Small intestine (tissue), 7 donors: ENCODE results near the gene UBE2V1. TPM values are rescaled to one million over a fixed set of nuclear protein-coding genes. Genes with fewer than 3 reads are reported as not detected.
"Not testable (repeated sequence)": the region's sequence is repeated elsewhere in the genome, so short reads cannot be mapped to it uniquely, and the experiment has no call there.

ENCODE experiments used
- DNase-seq, 2 donors: peaks; one replicate each; pipeline versions ENCODE4 v3.0.0 to v3.0.0-alpha.2; 2013
- FAIRE-seq: peaks from 2 replicates; lab custom pipeline; 2012; peaks lifted over from hg19 to GRCh38; lab: Jason Lieb, UNC
- H3K27ac ChIP-seq, 3 donors: one replicate each; pipeline ENCODE4 v1.5.1; 2013; ENCODE audit warnings: low read length in 2 of 3, mild to moderate bottlenecking in 2 of 3, control low read depth in 1 of 3, inconsistent platforms in 1 of 3, low read depth in 1 of 3, moderate library complexity in 1 of 3
- H3K27me3 ChIP-seq, 3 donors: one replicate each; pipeline ENCODE4 v1.6.1; 2013; ENCODE audit warnings: low read length in 3 of 3, inconsistent platforms in 1 of 3; ENCODE audit not compliant: control insufficient read depth in 3 of 3, insufficient read depth in 3 of 3
- H3K36me3 ChIP-seq, 3 donors: one replicate each; pipeline ENCODE4 v1.6.1; 2013; ENCODE audit warnings: low read length in 3 of 3, inconsistent platforms in 1 of 3, low read depth in 1 of 3, mild to moderate bottlenecking in 1 of 3, moderate library complexity in 1 of 3; ENCODE audit not compliant: control insufficient read depth in 3 of 3, insufficient read depth in 2 of 3
- H3K4me1 ChIP-seq, 3 donors: one replicate each; pipeline ENCODE4 v1.6.1; 2013; ENCODE audit warnings: low read length in 2 of 3, inconsistent platforms in 1 of 3, low read depth in 1 of 3, mild to moderate bottlenecking in 1 of 3, moderate library complexity in 1 of 3; ENCODE audit not compliant: control insufficient read depth in 3 of 3, insufficient read depth in 2 of 3
- H3K4me3 ChIP-seq, 3 donors: one replicate each; pipeline ENCODE4 v1.5.1; 2013; ENCODE audit warnings: low read length in 3 of 3, control low read depth in 1 of 3, inconsistent platforms in 1 of 3, low read depth in 1 of 3, mild to moderate bottlenecking in 1 of 3, moderate library complexity in 1 of 3
- H3K9me3 ChIP-seq, 2 donors: one replicate each; pipeline ENCODE4 v1.6.1; 2013; ENCODE audit warnings: low read depth in 1 of 2, low read length in 1 of 2; ENCODE audit not compliant: control insufficient read depth in 2 of 2, insufficient read depth in 1 of 2
- WGBS, 3 donors: extraction: QIAGEN DNeasy Blood & Tissue Kit; methylation state at CpG; one replicate each; pipeline ENCODE4 v1.1.7; 2013; 5-methylcytosine and 5-hydroxymethylcytosine counted together
- polyA plus RNA-seq, 4 donors: library from polyadenylated mRNA; stranded (reverse) in 3 of 4; unstranded in 1 of 4; fragments of 200-250 nt in 3 of 4; fragments of 120-200 nt in 1 of 4; gene quantifications; one replicate each; pipeline versions ENCODE4 v1.2.1 to v1.2.3, GENCODE V29; 2013
- donor health status: healthy with polysubstance abuse.
- donor health status: control.
- donor health status: control.
- donor health status: Bipolar disorder and iron deficiency.
- donor health status: healthy.

Gene UBE2V1
- polyA plus RNA-seq, 4 donors = 72.7 to 123 (median 80.4) TPM

- WGBS, 3 donors = 87 to 94% (median 93%) methylated on average over 10 to 12 of the region's 12 CpGs
- peaks cover 1 to 5% (median 3%) of the 10 kb centered on the region in 3 donors for H3K4me1 ChIP-seq
Measured at GRCh38 chr20:50141811-50142561, 29.0 kb upstream of the UBE2V1 start.

GRCh38 chr20:50141018-50141675, 28.2 kb upstream of the UBE2V1 start:
- Histone ChIP-seq H3K4me3 (no peak overlapping the region), H3K27me3 (no peaks in the 10 kb centered on the region), H3K4me1 (peaks cover 0 to 5% (median 4%) of the 10 kb centered on the region in 3 donors), H3K27ac (no peak overlapping the region), H3K9me3 (no peaks in the 10 kb centered on the region), H3K36me3 (peaks cover 2 to 78% (median 4%) of the 10 kb centered on the region in 3 donors)
- FAIRE-seq (no peak), DNase-seq (no peak)
- WGBS, 3 donors = 65 to 85% (median 68%) methylated on average over 6 of the region's 6 CpGs

More at GRCh38 chr20:50141811-50142561, 29.0 kb upstream of the UBE2V1 start:
- DNase-seq (no peak), FAIRE-seq (no peak)
- Histone ChIP-seq H3K36me3 (peaks cover 4 to 78% (median 4%) of the 10 kb centered on the region in 3 donors), H3K27ac (no peak overlapping the region), H3K4me3 (no peak overlapping the region), H3K27me3 (no peaks in the 10 kb centered on the region), H3K9me3 (no peaks in the 10 kb centered on the region)

GRCh38 chr20:50140339-50140859, 27.4 kb upstream of the UBE2V1 start:
- H3K36me3 ChIP-seq = peaks cover 2 to 76% (median 4%) of the 10 kb centered on the region in 3 donors
- peaks cover 0 to 5% (median 4%) of the 10 kb centered on the region in 3 donors for H3K4me1 ChIP-seq
- H3K27ac ChIP-seq = no peak overlapping the region
- H3K9me3 ChIP-seq = no peaks in the 10 kb centered on the region
- H3K4me3 ChIP-seq = no peak overlapping the region
- H3K27me3 ChIP-seq = no peaks in the 10 kb centered on the region
- no peak for FAIRE-seq
- WGBS, 3 donors = 81 to 88% (median 84%) methylated on average over 11 of the region's 11 CpGs
- no peak for DNase-seq

GRCh38 chr20:50138479-50139393, 25.8 kb upstream of the UBE2V1 start:
- Histone ChIP-seq H3K4me1 (peaks cover under 1 to 6% (median 5%) of the 10 kb centered on the region in 3 donors), H3K27me3 (no peaks in the 10 kb centered on the region), H3K9me3 (no peaks in the 10 kb centered on the region), H3K4me3 (no peak overlapping the region), H3K36me3 (peaks cover 2 to 84% (median 4%) of the 10 kb centered on the region in 3 donors), H3K27ac (peak overlapping the region in 2 of 3 donors; percentile 60 to 61)
- DNase-seq = peak in 1 of 2 donors; percentile 75
- 29 to 66% (median 58%) methylated on average over 28 to 29 of the region's 29 CpGs for WGBS, 3 donors
- no peak for FAIRE-seq

- Histone ChIP-seq H3K27me3 (no peaks in the 10 kb centered on the region), H3K4me3 (no peak overlapping the region), H3K36me3 (peaks cover under 1 to 87% (median 5%) of the 10 kb centered on the region in 3 donors), H3K4me1 (peaks cover 5 to 7% (median 6%) of the 10 kb centered on the region in 3 donors), H3K9me3 (no peaks in the 10 kb centered on the region), H3K27ac (peak overlapping the region in 1 of 3 donors; percentile 60)
- WGBS, 3 donors = 71 to 85% (median 76%) methylated on average over 5 of the region's 5 CpGs
- no peak for DNase-seq
- no peak for FAIRE-seq
Measured at GRCh38 chr20:50138120-50138478, 25.1 kb upstream of the UBE2V1 start.

GRCh38 chr20:50137702-50138101, 24.8 kb upstream of the UBE2V1 start:
- peak overlapping the region in 1 of 3 donors; percentile 60 for H3K27ac ChIP-seq
- not testable (repeated sequence) for H3K4me1 ChIP-seq, FAIRE-seq

GRCh38 chr20:50136822-50137599, 24.1 kb upstream of the UBE2V1 start:
- 85 to 90% (median 89%) methylated on average over 15 of the region's 15 CpGs for WGBS, 3 donors

More at GRCh38 chr20:50137702-50138101, 24.8 kb upstream of the UBE2V1 start:
- H3K27me3 ChIP-seq, DNase-seq, H3K4me3 ChIP-seq, H3K9me3 ChIP-seq: not testable (repeated sequence)
- peaks cover 0 to 87% (median 9%) of the 10 kb centered on the region in 3 donors for H3K36me3 ChIP-seq
- 88 to 95% (median 89%) methylated on average over 13 of the region's 13 CpGs for WGBS, 3 donors

More at GRCh38 chr20:50136822-50137599, 24.1 kb upstream of the UBE2V1 start:
- DNase-seq = peak in 1 of 2 donors; percentile 30
- Histone ChIP-seq H3K27ac (no peak overlapping the region), H3K36me3 (peaks cover 0 to 87% (median 5%) of the 10 kb centered on the region in 3 donors), H3K9me3 (no peaks in the 10 kb centered on the region), H3K4me3 (no peak overlapping the region), H3K4me1 (peaks cover 5 to 7% (median 6%) of the 10 kb centered on the region in 3 donors), H3K27me3 (no peaks in the 10 kb centered on the region)
- FAIRE-seq = no peak
